Endothelial cell of hepatic sinusoid (primary cell): ENCODE data around the gene CTRL.
"Not testable (repeated sequence)": the region's sequence is repeated elsewhere in the genome, so short reads cannot be mapped to it uniquely, and the experiment has no call there.

Source experiments
- in situ Hi-C: cut with HindIII; loops from 2 replicates; pipeline ENCODE4 v1.10.0; 2017; ENCODE audit warnings: low sequenced_read_pairs

Gene CTRL

DNA sequence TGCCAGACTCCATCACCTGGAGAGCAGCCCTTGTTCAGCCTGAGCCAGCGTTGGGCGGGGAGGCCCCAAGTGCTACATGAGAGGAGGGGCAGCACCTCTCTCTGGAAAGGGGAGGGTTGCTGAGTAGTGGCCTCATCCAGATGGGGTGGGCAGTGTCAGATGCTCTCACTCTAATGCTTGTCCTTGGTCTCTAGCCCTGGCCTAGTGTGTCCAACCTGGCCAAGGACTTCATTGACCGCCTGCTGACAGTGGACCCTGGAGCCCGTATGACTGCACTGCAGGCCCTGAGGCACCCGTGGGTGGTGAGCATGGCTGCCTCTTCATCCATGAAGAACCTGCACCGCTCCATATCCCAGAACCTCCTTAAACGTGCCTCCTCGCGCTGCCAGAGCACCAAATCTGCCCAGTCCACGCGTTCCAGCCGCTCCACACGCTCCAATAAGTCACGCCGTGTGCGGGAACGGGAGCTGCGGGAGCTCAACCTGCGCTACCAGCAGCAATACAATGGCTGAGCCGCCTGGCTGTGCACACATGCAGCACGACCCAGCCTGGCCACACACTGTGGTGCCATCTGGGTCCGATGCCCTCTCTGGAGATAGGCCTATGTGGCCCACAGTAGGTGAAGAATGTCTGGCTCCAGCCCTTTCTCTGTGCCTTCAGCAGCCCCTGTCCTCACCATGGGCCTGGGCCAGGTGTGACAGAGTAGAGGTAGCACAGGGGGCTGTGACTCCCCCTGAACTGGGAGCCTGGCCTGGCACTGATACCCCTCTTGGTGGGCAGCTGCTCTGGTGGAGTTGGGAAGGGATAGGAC is 4.3 kb downstream of the CTRL start:
- in situ Hi-C loops = no loop called here

DNA sequence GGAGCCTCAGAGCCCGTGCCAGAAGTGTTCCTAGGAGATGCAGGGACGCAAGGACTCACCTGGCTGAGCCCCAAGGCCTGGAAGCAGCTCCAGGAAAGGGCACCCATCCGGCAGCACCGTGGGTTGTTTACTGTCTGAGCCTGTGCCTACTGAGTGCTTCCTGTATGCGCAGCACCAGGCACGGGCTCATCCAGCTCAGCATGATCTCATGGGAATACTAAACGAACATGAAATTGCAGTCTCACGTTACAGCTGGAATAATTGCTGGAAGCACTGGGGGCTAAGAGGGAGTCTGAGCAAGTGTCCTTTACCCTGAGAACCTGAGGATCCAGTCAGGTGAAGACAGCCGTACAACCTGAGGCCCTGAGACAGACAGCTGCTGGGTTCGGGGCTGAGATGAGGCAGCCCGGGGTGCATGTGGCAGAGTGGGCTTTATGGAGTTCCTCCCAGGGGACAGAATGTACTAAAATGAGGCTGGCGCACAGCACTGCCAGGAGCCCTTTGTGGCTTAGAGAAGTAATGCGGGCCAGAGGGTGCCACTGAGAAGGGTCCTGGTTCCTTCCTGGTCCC is 5.4 kb downstream of the CTRL start:
- in situ Hi-C loops = no loop called here

DNA sequence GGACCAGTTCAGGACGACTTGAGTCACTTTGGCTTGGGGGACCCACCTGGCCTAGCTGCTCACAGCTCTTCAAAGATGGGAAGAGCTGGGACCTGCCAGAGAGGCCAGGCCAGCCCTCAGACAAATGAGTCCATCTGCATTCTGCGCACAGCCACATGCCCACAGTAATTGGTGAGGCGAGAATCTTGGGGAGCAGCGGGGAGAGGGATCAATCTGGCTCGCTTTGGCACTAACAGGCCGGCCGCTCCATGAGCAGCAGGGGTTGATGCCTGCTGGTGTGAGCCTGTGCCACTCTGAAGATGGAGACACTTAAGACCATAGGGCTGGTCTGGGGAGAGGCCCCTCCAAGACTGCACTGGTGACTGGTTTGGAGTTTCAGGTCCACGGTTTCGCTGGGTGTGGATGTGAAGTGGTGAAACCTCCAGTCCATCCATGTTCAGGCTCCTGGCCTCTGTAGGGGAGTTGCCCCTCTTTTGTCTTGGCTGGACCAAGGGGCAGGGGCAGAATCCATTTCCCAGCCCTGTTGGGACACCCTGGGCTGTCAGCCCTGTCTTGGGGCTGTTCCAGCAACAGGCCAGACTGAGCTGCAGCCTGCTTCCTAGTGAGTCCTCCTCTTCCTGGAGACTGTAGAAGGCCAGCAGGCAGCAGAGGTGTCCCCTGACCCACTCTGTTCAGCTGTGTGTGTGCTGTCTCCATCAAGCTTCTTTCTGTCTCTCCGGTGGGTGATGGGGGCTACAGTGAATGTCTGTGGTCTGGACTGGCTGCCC is 7.3 kb downstream of the CTRL start:
- in situ Hi-C loops = no loop called here

DNA sequence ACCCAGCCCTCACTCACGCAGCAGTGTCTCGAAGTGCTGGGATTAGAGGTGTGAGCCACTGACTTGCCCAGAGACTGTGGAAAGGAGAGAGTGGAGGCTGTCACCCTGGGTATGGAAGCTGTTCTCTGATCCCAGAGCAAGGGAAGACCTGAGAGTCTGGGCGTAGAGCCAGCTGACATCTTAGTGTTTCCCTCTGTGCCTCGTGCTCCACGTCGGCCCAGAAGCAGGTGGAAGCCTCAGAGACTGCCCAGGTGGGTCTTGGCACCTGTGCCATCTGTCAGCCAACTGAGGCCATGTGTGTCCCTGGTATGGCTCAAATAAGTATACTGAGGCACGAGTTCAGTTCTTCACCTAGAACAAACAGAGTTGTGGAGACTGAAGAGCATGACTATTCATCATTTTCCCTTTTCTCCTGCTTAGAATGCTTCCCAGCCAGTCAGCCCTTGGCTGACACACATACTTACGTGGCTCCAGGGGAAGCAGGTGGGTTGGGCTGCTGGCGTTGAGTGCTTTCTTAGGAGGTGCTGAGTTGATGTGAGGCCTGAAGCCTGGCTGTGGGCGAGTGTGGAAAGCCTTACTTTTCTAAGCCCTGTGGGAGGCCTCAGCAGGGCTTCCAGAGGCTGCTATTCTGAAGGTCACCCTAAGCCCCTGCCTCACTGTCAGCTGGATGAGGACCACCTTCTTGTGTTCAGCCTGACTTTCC is 8.1 kb downstream of the CTRL start:
- in situ Hi-C loops = no loop called here

DNA sequence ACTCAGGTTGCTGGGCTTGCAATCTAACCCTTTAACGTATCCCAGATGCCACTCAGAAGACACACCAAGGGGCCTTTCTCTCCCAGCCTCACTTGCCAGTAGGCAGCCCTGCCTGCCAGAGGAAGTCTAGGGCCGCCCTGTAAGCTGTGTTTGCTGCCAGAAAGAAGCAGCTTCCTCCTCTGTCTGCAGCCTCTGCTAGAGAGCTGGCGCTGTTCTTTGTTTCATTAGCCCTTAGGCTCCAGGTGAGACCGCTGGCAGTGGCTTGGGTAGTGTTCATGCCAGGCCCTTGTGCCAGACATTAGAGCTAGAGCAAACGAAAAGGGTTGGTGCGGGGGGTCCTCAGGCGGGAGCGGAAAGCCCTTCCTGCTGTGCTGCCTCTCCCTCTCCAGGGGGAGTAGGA is 8.9 kb downstream of the CTRL start:
- in situ Hi-C loops = no loop called here

DNA sequence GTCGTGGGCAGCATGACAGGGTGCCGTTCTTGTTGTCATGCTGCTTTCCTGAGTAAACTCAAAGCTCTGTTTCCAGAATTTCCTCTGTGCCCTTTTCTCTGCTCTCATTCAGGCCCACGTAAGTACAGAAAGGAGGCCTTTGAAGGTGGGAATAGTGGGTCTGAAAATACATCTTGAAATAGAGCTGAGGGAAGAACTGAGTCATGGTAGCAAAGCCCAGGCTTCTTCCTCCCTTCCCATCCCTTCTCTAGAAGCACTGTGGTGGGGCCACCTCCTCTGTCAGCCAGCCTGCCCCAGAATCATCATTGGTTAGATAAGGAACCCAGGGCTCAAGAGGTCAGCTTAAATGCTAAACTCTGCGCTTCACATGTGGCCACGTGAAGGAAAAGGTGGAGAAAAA is 9.4 kb downstream of the CTRL start:
- in situ Hi-C loops = no loop called here

DNA sequence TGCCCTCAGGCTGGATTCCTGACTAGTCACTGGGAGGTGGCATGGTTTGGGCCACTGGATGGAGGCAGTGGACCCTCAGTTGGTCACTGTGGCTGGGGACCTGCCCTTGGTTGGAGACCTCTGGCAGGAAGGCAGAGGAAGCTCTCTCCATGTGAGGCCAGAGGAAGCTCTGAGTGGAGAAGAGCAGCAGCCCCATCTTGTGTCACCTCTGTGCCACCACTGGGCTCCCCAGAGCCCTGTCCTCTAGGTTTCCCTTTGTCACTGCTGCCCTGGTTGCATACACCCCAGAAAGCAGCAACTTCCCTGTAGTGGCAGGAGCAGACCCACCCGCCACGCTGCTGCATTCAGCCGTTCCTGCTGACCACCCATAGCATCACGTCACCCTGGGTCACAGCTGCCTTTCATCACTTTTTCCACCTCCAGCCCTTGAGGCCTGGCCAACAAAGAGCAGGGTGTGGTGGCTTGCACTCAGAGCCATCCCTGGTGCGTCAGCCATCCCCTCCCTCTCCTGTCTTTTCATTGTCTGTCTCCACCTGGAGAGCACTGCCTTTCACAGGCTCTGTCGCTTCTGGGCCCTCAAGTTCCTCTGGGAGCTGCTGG is 11.9 kb downstream of the CTRL start:
- in situ Hi-C loops = no loop called here

DNA sequence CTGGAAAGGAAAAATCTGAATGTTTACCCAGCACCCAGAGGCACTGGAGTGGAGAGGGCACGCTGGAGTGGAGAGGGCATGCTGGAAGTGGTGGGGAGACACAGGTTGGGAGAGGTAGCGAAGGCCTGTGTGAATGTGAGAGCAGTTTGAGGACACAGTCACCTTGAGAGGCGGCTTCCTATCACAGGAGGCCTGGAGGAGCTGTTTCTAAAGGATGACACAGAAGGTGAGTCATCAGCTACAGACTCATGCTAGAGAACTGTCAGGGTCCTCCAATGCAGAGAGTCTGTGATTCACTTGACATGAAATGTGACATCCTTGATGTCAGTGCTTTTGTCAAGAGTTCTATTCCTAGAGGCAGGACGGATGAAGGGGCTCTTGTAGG is 13.8 kb downstream of the CTRL start:
- in situ Hi-C loops = no loop called here

DNA sequence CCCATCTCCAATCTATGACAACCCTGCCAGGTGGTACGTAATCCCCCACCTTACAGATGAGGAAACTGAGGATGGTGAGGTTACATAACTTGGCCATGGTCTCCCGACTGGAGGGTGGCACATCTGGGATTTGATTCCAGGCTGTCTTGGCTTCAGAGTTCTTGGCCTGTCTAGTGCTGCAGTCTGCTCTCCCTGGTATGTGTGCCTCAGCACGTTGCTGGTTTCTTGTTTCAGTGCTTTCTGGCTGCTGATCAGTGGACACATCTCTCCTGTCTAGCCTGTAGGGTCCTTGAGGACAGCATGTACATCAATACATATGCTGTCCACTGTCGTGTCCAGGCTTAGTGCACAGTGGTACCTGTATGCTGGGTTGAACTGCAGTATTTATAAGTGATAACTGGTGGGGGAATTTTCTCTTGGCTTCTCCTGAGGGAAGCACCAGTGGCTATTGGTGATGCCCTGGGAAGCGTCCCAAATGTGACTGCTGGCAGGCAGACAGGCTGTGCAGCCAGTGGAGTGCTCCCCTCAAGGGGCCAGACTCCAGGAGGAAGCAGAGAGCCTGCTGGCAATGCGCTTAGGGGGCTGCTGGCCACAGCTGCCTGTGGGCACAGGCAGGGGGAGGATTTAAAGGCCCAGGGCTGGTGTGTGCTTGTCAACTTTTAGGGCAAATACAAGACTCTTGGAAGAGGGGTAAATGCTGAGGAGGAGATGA is 14.4 kb downstream of the CTRL start:
- in situ Hi-C loops = no loop called here

DNA sequence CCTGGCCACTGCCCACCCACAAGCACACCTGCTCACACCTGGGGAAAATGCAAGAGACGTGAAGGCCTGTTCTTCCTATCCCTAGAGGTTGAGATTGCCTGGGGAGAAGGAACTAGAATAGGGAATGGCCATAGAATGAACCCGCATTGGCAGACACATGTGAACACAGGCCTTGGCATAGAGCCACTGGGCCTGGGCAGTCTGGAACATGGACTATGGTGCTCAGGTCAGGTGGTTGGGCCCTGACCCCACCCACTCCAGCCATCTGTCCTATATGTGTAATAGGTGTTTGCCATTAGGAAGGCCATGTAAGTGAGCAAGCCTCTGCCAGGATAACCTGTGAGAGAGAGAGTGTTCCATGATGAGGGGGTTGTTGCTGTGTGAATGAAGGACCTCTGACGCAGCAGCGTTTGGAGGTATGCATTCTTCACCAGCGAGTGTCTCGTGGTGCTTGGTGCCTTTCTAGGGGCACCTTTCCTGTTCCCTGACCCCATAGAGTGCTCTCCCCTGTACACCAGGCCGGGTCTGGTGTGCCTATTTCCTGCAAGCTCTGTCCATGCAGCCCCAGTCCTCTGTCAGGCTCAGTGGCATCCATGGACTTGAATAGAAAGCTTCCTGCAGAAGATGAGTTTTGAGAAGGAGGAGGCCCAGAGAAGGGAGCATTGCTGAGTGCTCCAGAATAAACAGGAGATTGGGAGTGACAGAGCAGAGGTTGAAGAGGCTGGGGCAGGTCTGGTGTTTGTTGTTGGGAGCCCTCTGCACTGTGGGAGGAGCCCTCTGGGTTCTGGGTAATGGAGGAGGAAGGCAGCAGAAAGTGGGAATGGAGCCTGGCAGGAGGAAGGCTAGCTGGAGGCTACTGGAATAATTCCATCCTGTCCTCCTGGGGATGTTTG is 15.6 kb downstream of the CTRL start:
- in situ Hi-C loops = no loop called here

DNA sequence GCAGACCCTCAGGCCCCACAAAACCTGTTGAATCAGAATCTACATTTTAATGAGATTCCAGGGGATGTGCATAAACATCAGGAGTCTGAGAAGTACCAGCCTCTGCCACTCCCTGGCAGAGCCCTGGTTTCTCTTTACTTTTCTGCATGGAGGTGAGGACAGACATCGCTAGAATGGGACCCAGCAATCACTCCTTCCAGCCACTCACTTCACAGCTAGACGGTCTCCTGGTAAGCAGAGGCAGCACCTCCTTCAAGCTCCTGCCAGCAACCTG is 16.2 kb downstream of the CTRL start:
- in situ Hi-C loops = not testable (repeated sequence)

DNA sequence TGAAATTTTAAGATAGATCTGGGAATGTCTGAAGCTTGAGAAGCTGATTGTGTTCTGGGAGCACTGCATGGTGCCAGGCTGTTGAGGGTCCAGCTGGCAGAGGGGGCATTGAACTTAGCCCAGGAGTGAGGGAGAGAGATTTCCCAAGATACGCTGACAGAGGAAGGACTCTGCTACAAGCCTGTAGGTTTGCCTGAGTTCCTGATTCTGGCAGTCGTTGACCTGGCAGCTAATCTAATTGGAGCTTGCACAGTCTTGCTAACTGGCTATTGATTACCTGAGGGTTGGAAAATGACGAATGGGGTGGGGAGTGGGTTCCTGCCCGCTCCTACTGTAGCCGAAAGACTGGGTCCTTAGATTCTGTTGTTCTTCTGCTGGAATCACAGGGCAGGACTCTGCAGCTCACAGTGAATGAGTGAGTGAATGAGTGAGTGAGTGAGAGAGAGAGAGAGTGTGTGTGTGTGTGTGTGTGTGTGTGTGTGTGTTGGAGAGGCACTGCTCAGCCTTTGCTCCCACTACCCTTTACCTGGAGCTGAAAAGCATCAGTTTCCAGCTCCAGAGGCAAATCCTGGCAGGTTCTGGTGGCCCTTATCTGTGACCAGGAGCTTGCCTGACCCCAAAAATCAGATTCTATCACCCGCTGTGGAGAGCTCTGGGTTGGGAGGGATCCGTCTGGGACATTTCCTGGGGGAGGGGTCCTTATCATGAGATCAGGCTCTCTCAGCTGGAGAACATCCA is 16.7 kb downstream of the CTRL start:
- in situ Hi-C loops = loop anchor here (5.0 kb wide), 1 partner anchor 93 kb away; no protein-coding TSS in a partner anchor

DNA sequence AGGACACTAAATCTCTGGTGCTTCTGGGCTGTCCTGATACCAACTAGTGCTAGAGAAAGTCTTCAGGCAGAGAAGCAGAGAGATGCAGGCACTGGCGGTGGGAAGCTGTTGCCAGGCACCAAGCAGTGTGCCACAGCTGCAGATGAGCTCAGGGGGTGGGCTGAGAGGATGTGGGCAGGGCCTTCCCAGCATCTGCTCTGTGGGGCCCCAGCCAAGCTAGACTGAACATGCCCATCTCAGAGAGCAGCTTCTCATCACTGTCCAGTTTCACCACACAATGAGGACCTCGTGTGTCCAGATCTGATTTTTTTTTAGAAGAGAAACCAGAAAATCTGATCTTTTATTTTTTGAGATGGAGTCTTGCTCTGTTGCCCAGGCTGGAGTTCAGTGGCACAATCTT is 21.5 kb downstream of the CTRL start:
- in situ Hi-C loops = loop anchor here (5.0 kb wide), 1 partner anchor 88 kb away; no protein-coding TSS in a partner anchor

DNA sequence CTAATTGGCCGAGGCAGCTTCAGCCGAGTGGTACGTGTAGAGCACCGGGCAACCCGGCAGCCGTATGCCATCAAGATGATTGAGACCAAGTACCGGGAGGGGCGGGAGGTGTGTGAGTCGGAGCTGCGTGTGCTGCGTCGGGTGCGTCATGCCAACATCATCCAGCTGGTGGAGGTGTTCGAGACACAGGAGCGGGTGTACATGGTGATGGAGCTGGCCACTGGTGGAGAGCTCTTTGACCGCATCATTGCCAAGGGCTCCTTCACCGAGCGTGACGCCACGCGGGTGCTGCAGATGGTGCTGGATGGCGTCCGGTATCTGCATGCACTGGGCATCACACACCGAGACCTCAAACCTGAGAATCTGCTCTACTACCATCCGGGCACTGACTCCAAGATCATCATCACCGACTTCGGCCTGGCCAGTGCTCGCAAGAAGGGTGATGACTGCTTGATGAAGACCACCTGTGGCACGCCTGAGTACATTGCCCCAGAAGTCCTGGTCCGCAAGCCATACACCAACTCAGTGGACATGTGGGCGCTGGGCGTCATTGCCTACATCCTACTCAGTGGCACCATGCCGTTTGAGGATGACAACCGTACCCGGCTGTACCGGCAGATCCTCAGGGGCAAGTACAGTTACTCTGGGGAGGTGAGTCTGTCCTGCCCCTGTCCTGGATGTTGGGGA is 22.5 kb downstream of the CTRL start:
- in situ Hi-C loops = no loop called here

DNA sequence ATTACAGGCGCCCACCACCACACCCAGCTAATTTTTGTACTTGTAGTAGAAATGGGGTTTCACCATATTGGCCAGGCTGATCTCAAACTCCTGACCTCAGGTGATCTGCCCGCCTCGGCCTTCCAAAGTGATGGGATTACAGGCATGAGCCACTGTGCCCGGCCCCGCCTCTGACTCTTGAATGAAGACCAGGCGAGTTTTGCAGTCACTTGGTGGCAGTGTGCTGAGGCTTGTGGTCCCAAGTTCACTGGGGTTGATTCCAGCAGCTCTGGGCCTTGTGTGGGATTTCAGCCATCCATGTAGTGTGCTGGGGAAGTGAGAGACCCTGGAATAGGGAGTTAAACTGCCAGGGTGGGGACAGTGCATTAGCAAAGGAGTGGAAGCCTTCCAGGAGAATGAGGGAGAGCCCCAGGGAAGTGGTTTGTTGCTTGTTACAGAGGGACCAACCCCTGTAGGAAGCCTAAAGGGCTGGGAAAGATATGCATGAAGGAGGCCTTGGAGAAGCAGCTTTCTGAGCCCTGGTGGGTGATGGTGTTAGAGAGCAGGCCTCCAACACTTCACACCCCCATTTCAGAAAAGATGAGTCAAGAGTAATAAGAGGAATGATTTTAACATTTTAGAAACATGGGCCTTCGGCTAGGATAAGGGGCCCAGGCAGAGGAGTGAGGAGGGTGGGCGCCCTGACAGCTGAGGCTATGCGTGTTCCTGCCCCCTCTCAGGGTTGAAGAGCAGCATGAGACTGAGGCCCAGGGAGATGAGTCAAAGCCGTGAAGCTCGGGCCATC is 24.1 kb downstream of the CTRL start:
- in situ Hi-C loops = no loop called here

DNA sequence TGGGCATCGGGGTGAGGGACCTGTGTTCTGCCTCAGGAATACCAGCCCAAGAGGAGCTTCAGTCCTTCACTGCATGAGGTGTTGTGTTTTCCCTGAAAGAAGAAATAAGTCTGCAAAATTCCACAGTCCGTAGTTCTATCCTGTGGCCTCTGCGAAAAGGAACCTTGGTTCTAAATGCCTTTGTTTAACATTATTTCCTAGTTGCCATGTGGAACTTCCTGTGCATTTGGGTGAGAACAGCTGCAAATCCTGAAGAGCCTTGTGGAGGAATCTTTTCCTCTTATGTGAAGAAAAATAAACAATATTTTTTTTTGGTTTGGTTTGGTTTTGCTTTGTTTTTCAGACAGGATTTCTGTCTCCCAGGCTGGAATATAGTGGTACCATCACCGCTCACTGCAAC is 28.8 kb downstream of the CTRL start:
- in situ Hi-C loops = no loop called here

DNA sequence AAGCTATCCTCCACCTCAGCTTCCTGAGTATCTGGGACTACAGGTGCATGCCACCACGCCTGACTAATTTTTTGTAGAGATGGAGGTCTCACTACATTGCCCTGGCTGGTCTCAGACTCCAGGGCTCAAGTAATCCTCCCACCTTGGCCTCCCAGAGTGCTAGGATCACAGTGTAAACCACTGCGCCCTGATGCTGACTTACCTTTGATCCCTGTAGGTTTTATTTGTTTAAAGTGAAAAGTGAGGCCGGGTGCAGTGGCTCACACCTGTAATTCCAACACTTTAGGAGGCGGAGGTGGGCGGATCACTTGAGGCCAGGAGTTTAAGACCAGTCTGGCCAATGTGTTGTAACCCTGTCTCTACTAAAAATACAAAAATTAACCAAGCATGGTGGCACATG is 29.9 kb downstream of the CTRL start:
- in situ Hi-C loops = no loop called here
